HG03097 (cell line): ENCODE results near the gene TOLLIP.

Experiments
- ATAC-seq: cut with Tn5 transposase; IDR thresholded peaks from one replicate; pipeline ENCODE4 v1.9.1; 2021; ENCODE audit not compliant: unreplicated experiment, low FRiP score

Gene TOLLIP

DNA sequence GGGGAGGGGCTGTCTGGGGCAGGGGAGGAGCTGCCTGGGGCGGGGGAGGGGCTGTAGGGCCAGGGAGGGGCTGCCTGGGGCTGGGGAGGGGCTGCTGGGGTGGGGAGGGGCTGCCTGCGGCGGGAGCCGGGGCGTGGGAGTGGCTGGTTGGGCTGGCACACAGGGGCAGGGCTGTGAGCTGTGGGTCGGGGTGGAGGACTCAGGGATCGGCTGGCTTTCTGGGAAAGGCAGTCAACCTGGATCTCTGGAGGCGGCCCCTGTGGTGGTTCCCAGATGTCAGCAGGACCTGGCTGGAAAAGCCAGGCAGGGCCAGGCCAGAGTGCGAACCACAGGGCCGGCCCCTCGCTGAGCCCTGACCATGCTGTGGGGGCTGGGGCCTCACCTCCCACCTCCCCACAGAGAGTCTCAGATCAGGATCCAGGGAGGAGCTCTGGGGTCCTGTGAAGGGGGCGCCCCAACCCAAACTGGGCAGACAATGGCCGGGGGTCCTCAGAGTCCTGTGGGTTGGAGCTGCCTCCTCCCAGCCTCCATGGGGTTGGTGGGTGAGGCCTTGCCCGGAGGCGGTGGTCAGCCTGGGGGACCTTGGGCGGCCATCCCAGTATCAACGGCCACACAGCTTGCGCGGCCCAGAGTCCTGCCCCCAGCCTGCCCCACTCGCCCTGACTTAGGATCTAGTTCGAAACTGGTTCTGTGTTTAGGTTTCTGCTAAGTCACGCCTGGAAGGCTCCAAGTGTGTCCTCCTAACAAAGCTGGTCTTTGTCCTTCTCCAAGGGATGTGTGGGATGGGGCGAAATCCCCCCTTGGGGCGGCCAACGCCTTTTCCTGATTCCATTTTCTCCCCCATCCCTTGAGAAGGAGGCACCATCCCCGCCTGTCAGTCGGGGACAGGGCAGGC is 84.7 kb downstream of the TOLLIP start:
- ATAC-seq: no peak
